ENCODE data around the gene EBF4. TPM values are rescaled to one million over a fixed set of nuclear protein-coding genes. Genes with fewer than 3 reads are reported as not detected.

The EBF4 gene
- total and polyA plus RNA-seq, 2 of the 8 experiments (the other 6 are each of a cell fraction or from before 2014, with no cell fraction given), result 1.2 to 2.9 TPM

- Histone ChIP-seq H3K36me3 (ENCODE audit: control insufficient read depth in 2 of 4, insufficient read depth in 4 of 4, low read length in 3 of 4) (no peaks in the 10 kb centered on the region), H2BK20ac (ENCODE audit: low read length) (peak overlapping the region; percentile 84; the same call in 1 of the 2 replicates), H2BK120ac (replicated peaks; ENCODE audit: low read depth, low read length) (no peak overlapping the region), H3K4ac (replicated peaks; ENCODE audit: insufficient read length, low read depth, low read length) (no peak overlapping the region), H3K14ac (ENCODE audit: insufficient read length) (no peak overlapping the region), H3K9ac (replicated peaks in 1 of 4; ENCODE audit: extremely low read depth in 1 of 4, low read depth in 3 of 4, low read length in 3 of 4) (no peak overlapping the region), H3K27me3 (replicated peaks in 1 of 4; ENCODE audit: control insufficient read depth in 3 of 4, extremely low read depth in 1 of 4, insufficient read depth in 3 of 4, low read length in 3 of 4) (peaks cover 0 to 51% (median 38%) of the 10 kb centered on the region in 4 experiments; a peak in 6 of 7 replicates), H3K56ac (replicated peaks; ENCODE audit: insufficient read length, low read depth, low read length) (no peak overlapping the region), H4K8ac (ENCODE audit: extremely low read depth, insufficient read depth, low read length) (no peak overlapping the region), H2BK12ac (ENCODE audit: low read depth, low read length) (peak overlapping the region; percentile 92; the same call in 1 of the 2 replicates), H3K4me1 (replicated peaks in 1 of 4; ENCODE audit: control insufficient read depth in 3 of 4, insufficient read depth in 4 of 4, low read length in 3 of 4) (peaks cover 0 to 41% (median 27%) of the 10 kb centered on the region in 4 experiments; a peak in 6 of 7 replicates), H3K27ac (ENCODE audit: low read depth, low read length) (no peak overlapping the region), H3K4me2 (ENCODE audit: insufficient read depth in 1 of 2, low read depth in 2 of 2, low read length in 2 of 2) (peak overlapping the region; percentile 27 to 38), H3K9me3 (ENCODE audit: insufficient read depth in 2 of 2, low read depth in 1 of 2, low read length in 1 of 2) (no peaks in the 10 kb centered on the region), H2AFZ (ENCODE audit: low read length) (no peak overlapping the region), H3K4me3 (ENCODE audit: extremely low read depth in 1 of 4, insufficient read depth in 2 of 4, low read depth in 3 of 4, low read length in 4 of 4) (0 out of 8 replicates have a peak overlapping the region, but pooled peaks of 1 of the 4 experiments have one; percentile 12), H2AK5ac (ENCODE audit: low read depth, low read length) (no peak overlapping the region), H3K23ac (ENCODE audit: insufficient read length) (no peak overlapping the region), H4K91ac (replicated peaks; ENCODE audit: insufficient read length, low read length) (no peak overlapping the region), H3K79me1 (ENCODE audit: low read depth, low read length) (no peaks in the 10 kb centered on the region), H4K5ac (ENCODE audit: insufficient read length, low read depth, low read length) (no peak overlapping the region), H4K20me1 (replicated peaks in 1 of 2; ENCODE audit: control insufficient read depth in 1 of 2, insufficient read depth in 2 of 2, low read length in 2 of 2) (no peaks in the 10 kb centered on the region), H3K23me2 (ENCODE audit: low read depth, low read length) (no peaks in the 10 kb centered on the region; the same call in 1 of the 2 replicates), H2BK15ac (ENCODE audit: low read length) (no peak overlapping the region), H3K18ac (ENCODE audit: extremely low read depth, low read length) (no peak overlapping the region), H3K79me2 (ENCODE audit: control insufficient read depth in 1 of 2, insufficient read depth in 2 of 2, low read length in 2 of 2) (no peaks in the 10 kb centered on the region), H2BK5ac (ENCODE audit: low read depth, low read length) (no peak overlapping the region; the same call in 1 of the 2 replicates)
- DNase-seq (ENCODE audit: low read depth in 1 of 2, low spot score in 2 of 2) (peak in 1 of 2 experiments; percentile 79), FAIRE-seq (peak; percentile 71)
- POLR2A ChIA-PET (ENCODE audit: partially characterized antibody), result interaction anchor here (0.8 to 2.3 kb wide), 5 partner anchors 8 to 52 kb away, joined by 3 to 9 read pairs (median 4); no protein-coding TSS in a partner anchor
- CTCF ChIA-PET (ENCODE audit: partially characterized antibody), result interaction anchor here (0.9 to 8.4 kb wide), 6 partner anchors 11 to 52 kb away, joined by 3 to 75 read pairs (median 44); no protein-coding TSS in a partner anchor
- 18% methylated on average over 5 of the region's 5 CpGs; no CpG with 5 or more reads in 1 of the 2 experiments for WGBS, 2 experiments (ENCODE audit: extremely low coverage in 1 of 2, insufficient coverage in 1 of 2, insufficient read length in 1 of 2, insufficient replicate concordance in 2 of 2, low coverage in 1 of 2, low lambda C conversion rate in 2 of 2, missing lambda C conversion rate in 1 of 2)
- TF ChIP-seq SIRT6 (IDR thresholded peaks at IDR 0.05; ENCODE audit: low read length) (no peak), SP4 (IDR thresholded peaks at IDR 0.05; ENCODE audit: low read length) (no peak), POU5F1 (IDR thresholded peaks at IDR 0.05; ENCODE audit: low read depth, low read length) (0 out of 2 replicates have a peak, but pooled peaks have one; percentile 42), SIN3A (conservative IDR thresholded peaks at IDR 0.05 in 1 of 2, IDR thresholded peaks at IDR 0.05 in 1 of 2; ENCODE audit: low read depth in 1 of 2, low read length in 2 of 2) (no peak), RNF2 (IDR thresholded peaks at IDR 0.05; ENCODE audit: borderline replicate concordance, low read depth, low read length, missing control alignments, poor library complexity, severe bottlenecking) (no peak), E2F6 (IDR thresholded peaks at IDR 0.05) (no peak), SUZ12 (IDR thresholded peaks at IDR 0.05; ENCODE audit: low read length) (no peak), RAD21 (IDR thresholded peaks at IDR 0.05 in 1 of 2, conservative IDR thresholded peaks at IDR 0.05 in 1 of 2; ENCODE audit: low read depth in 2 of 2, low read length in 2 of 2) (0 out of 4 replicates have a peak, but pooled peaks of 1 of the 2 experiments have one; percentile 3), JUND (IDR thresholded peaks at IDR 0.05; ENCODE audit: low read length) (no peak), SRF (IDR thresholded peaks at IDR 0.05; ENCODE audit: low read depth, low read length) (no peak), GABPA (IDR thresholded peaks at IDR 0.05; ENCODE audit: borderline replicate concordance, insufficient read depth, low read length) (no peak)
Observed at GRCh38 chr20:2701671-2702081, 9.1 kb downstream of the EBF4 start.

Measured in H1 (cell line).